Cardiac atrium fibroblast (primary cell): Measurements from ENCODE around the gene GEMIN7. TPM values are rescaled to one million over a fixed set of nuclear protein-coding genes. Genes with fewer than 3 reads are reported as not detected.

Experiments used
- total RNA-seq: library from RNA; depleted of rRNA; stranded (reverse); fragments of >200 nt; gene quantifications from 2 replicates; pipeline ENCODE4 v1.2.3, GENCODE V29; 2015

GEMIN7 gene
- 37.7 and 40.5 TPM in 2 replicates for total RNA-seq

GRCh38 chr19:45079063-45079910 is at the start of gene GEMIN7:
GEMIN7 (plus strand) TSS chr19:45079260; CDS start chr19:45090115, 10,855 bp downstream.

GRCh38 chr19:45038931-45039893 is 39.8 kb upstream of the GEMIN7 start, which contains the start of gene CLASRP:
CLASRP (plus strand) TSS chr19:45039045; CDS start chr19:45040213, 1,168 bp downstream.

GRCh38 chr19:45076029-45076850 is 2.8 kb upstream of the GEMIN7 start, which contains the start of gene ZNF296:
ZNF296 (minus strand) TSS chr19:45076478; CDS start chr19:45076373, 105 bp downstream.

GRCh38 chr19:45092747-45093678 is 14.0 kb downstream of the GEMIN7 start, which contains the start of gene PPP1R37:
PPP1R37 (plus strand) TSS chr19:45093179; CDS start chr19:45093326, 147 bp downstream.

Other genes with a start within 250 kb of the GEMIN7 start
- gene NECTIN2, start 233.0 kb upstream of the GEMIN7 start, total RNA-seq: 147 and 153 TPM in 2 replicates
- 57.8 and 68.2 TPM in 2 replicates for gene TOMM40, start 188.0 kb upstream of the GEMIN7 start, total RNA-seq
- gene APOE, start 173.5 kb upstream of the GEMIN7 start, total RNA-seq: 866 and 979 TPM in 2 replicates
- gene APOC1, start 164.7 kb upstream of the GEMIN7 start, total RNA-seq: 14.9 and 38.3 TPM in 2 replicates
- gene APOC4, start 137.0 kb upstream of the GEMIN7 start, total RNA-seq: not detected in 2 replicates
- not detected in 2 replicates for gene APOC2, start 133.2 kb upstream of the GEMIN7 start, total RNA-seq
- gene CLPTM1, start 123.9 kb upstream of the GEMIN7 start, total RNA-seq: 69.3 and 81.6 TPM in 2 replicates
- gene RELB, start 77.8 kb upstream of the GEMIN7 start, total RNA-seq: 7.0 and 16.4 TPM in 2 replicates
- gene CLASRP, start 40.2 kb upstream of the GEMIN7 start, total RNA-seq: 48.0 and 49.4 TPM in 2 replicates
- gene ZNF296, start 2.8 kb upstream of the GEMIN7 start, total RNA-seq: not detected in 2 replicates
- gene PPP1R37, start 13.9 kb downstream of the GEMIN7 start, total RNA-seq: 22.4 and 23.3 TPM in 2 replicates
- gene NKPD1, start 81.7 kb downstream of the GEMIN7 start, total RNA-seq: not detected in 2 replicates
- gene TRAPPC6A, start 99.0 kb downstream of the GEMIN7 start, total RNA-seq: 13.0 and 17.2 TPM in 2 replicates
- 4.5 and 9.2 TPM in 2 replicates for gene BLOC1S3, start 99.5 kb downstream of the GEMIN7 start, total RNA-seq
- gene EXOC3L2, start 166.1 kb downstream of the GEMIN7 start, total RNA-seq: 0.18 and 1.1 TPM in 2 replicates
- gene MARK4, start 172.0 kb downstream of the GEMIN7 start, total RNA-seq: 12.3 and 15.7 TPM in 2 replicates
- 1.8 TPM in 1 of 2 replicates, not detected in the other for gene CKM, start 243.6 kb downstream of the GEMIN7 start, total RNA-seq